ENCODE results near the gene SCN9A.

DNA sequence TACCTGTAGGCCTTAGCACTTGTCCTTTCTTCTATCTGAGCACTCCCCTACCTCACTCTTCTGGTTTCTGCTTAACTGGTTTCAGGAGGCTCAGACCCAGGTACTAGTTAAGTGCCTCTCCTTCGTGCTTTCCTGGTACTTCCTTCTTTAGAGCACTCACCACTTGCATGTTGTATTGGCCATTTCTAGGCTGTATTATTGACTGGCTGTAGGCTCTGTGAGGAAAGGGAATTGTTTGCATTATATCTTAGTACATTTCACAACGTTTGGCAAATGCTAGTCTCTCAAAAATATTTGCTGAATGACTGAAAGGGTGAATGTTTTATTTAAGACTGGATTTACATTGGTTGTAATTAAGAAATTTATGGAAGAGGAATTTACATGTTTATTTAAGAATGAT lies 212.0 kb downstream of the SCN9A start:
- TF ChIP-seq, protein P1, sequence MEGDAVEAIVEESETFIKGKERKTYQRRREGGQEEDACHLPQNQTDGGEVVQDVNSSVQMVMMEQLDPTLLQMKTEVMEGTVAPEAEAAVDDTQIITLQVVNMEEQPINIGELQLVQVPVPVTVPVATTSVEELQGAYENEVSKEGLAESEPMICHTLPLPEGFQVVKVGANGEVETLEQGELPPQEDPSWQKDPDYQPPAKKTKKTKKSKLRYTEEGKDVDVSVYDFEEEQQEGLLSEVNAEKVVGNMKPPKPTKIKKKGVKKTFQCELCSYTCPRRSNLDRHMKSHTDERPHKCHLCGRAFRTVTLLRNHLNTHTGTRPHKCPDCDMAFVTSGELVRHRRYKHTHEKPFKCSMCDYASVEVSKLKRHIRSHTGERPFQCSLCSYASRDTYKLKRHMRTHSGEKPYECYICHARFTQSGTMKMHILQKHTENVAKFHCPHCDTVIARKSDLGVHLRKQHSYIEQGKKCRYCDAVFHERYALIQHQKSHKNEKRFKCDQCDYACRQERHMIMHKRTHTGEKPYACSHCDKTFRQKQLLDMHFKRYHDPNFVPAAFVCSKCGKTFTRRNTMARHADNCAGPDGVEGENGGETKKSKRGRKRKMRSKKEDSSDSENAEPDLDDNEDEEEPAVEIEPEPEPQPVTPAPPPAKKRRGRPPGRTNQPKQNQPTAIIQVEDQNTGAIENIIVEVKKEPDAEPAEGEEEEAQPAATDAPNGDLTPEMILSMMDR (IDR thresholded peaks at IDR 0.05; ENCODE audit: insufficient read depth, low read length): no peak
- TF ChIP-seq GABPA (IDR thresholded peaks at IDR 0.05; ENCODE audit: low read depth): no peak
- no peak for TF ChIP-seq POLR2AphosphoS5 (IDR thresholded peaks at IDR 0.05; ENCODE audit: low read depth)
- TF ChIP-seq, protein P2, sequence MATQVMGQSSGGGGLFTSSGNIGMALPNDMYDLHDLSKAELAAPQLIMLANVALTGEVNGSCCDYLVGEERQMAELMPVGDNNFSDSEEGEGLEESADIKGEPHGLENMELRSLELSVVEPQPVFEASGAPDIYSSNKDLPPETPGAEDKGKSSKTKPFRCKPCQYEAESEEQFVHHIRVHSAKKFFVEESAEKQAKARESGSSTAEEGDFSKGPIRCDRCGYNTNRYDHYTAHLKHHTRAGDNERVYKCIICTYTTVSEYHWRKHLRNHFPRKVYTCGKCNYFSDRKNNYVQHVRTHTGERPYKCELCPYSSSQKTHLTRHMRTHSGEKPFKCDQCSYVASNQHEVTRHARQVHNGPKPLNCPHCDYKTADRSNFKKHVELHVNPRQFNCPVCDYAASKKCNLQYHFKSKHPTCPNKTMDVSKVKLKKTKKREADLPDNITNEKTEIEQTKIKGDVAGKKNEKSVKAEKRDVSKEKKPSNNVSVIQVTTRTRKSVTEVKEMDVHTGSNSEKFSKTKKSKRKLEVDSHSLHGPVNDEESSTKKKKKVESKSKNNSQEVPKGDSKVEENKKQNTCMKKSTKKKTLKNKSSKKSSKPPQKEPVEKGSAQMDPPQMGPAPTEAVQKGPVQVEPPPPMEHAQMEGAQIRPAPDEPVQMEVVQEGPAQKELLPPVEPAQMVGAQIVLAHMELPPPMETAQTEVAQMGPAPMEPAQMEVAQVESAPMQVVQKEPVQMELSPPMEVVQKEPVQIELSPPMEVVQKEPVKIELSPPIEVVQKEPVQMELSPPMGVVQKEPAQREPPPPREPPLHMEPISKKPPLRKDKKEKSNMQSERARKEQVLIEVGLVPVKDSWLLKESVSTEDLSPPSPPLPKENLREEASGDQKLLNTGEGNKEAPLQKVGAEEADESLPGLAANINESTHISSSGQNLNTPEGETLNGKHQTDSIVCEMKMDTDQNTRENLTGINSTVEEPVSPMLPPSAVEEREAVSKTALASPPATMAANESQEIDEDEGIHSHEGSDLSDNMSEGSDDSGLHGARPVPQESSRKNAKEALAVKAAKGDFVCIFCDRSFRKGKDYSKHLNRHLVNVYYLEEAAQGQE (IDR thresholded peaks at IDR 0.05; ENCODE audit: insufficient replicate concordance, low read depth): no peak
- no peak for TF ChIP-seq SPI1 (IDR thresholded peaks at IDR 0.05; ENCODE audit: borderline replicate concordance, low read depth)
